Measurements from ENCODE around the gene PTTG1IP.
"Not testable (repeated sequence)": the region's sequence is repeated elsewhere in the genome, so short reads cannot be mapped to it uniquely, and the experiment has no call there.

PTTG1IP gene

GRCh38 chr21:44845418-44846223 is 27.9 kb downstream of the PTTG1IP start:
- DNase-seq (ENCODE audit: low read depth): peak; percentile 20

- DNase-seq (ENCODE audit: low read depth): no peak
Measured at GRCh38 chr21:44844256-44844655, 29.2 kb downstream of the PTTG1IP start.

- DNase-seq (ENCODE audit: low read depth): no peak
Measured at GRCh38 chr21:44842721-44843445, 30.6 kb downstream of the PTTG1IP start.

GRCh38 chr21:44842087-44842486 is 31.4 kb downstream of the PTTG1IP start:
- no peak for DNase-seq (ENCODE audit: low read depth)

- DNase-seq (ENCODE audit: low read depth): no peak
Measured at GRCh38 chr21:44840771-44841170, 32.7 kb downstream of the PTTG1IP start.

- DNase-seq (ENCODE audit: low read depth): no peak
Measured at GRCh38 chr21:44838951-44839350, 34.5 kb downstream of the PTTG1IP start.

- DNase-seq (ENCODE audit: low read depth): no peak
Measured at GRCh38 chr21:44838039-44838895, 35.2 kb downstream of the PTTG1IP start.

- no peak for DNase-seq (ENCODE audit: low read depth)
Measured at GRCh38 chr21:44837537-44837936, 36.0 kb downstream of the PTTG1IP start.

- DNase-seq (ENCODE audit: low read depth): no peak
Measured at GRCh38 chr21:44836666-44837471, 36.6 kb downstream of the PTTG1IP start.

- DNase-seq (ENCODE audit: low read depth): no peak
Measured at GRCh38 chr21:44836349-44836665, 37.2 kb downstream of the PTTG1IP start.

- DNase-seq (ENCODE audit: low read depth): no peak
Measured at GRCh38 chr21:44835647-44835973, 37.9 kb downstream of the PTTG1IP start.

- DNase-seq (ENCODE audit: low read depth): no peak
Measured at GRCh38 chr21:44834951-44835646, 38.4 kb downstream of the PTTG1IP start.

- DNase-seq (ENCODE audit: low read depth): no peak
Measured at GRCh38 chr21:44834231-44834950, 39.1 kb downstream of the PTTG1IP start.

- no peak for DNase-seq (ENCODE audit: low read depth)
Measured at GRCh38 chr21:44833663-44834062, 39.8 kb downstream of the PTTG1IP start.

GRCh38 chr21:44832516-44833255 is 40.8 kb downstream of the PTTG1IP start:
- DNase-seq (ENCODE audit: low read depth): not testable (repeated sequence)

GRCh38 chr21:44831227-44831860 is 42.1 kb downstream of the PTTG1IP start:
- no peak for DNase-seq (ENCODE audit: low read depth)

GRCh38 chr21:44829507-44830092 is 43.9 kb downstream of the PTTG1IP start:
- DNase-seq (ENCODE audit: low read depth): no peak

GRCh38 chr21:44828362-44829056 is 45.0 kb downstream of the PTTG1IP start:
- DNase-seq (ENCODE audit: low read depth): no peak
